ENCODE data around the gene RNLS.
"Not testable (repeated sequence)": the region's sequence is repeated elsewhere in the genome, so short reads cannot be mapped to it uniquely, and the experiment has no call there.

RNLS gene

GRCh38 chr10:88343761-88344484 lies 239.2 kb downstream of the RNLS start:
- DNase-seq (ENCODE audit: low spot score), result no peak

GRCh38 chr10:88342733-88343310 lies 240.3 kb downstream of the RNLS start:
- no peak for DNase-seq (ENCODE audit: low spot score)

- DNase-seq (ENCODE audit: low spot score), result no peak
Measured at GRCh38 chr10:88337134-88337533, 246.0 kb downstream of the RNLS start.

GRCh38 chr10:88336334-88336733 lies 246.8 kb downstream of the RNLS start:
- DNase-seq (ENCODE audit: low spot score), result no peak

GRCh38 chr10:88333248-88333630 lies 249.9 kb downstream of the RNLS start:
- DNase-seq (ENCODE audit: low spot score), result no peak

GRCh38 chr10:88332503-88333247 lies 250.4 kb downstream of the RNLS start:
- DNase-seq (ENCODE audit: low spot score), result no peak

GRCh38 chr10:88330174-88330573 lies 252.9 kb downstream of the RNLS start:
- DNase-seq (ENCODE audit: low spot score), result no peak

- no peak for DNase-seq (ENCODE audit: low spot score)
Measured at GRCh38 chr10:88322324-88323063, 260.6 kb downstream of the RNLS start.

GRCh38 chr10:88319960-88320517 lies 263.1 kb downstream of the RNLS start:
- no peak for DNase-seq (ENCODE audit: low spot score)

GRCh38 chr10:88318803-88319202 lies 264.3 kb downstream of the RNLS start:
- DNase-seq (ENCODE audit: low spot score), result no peak

- DNase-seq (ENCODE audit: low spot score), result no peak
Measured at GRCh38 chr10:88317099-88317498, 266.0 kb downstream of the RNLS start.

- no peak for DNase-seq (ENCODE audit: low spot score)
Measured at GRCh38 chr10:88316292-88316861, 266.7 kb downstream of the RNLS start.

- DNase-seq (ENCODE audit: low spot score), result no peak
Measured at GRCh38 chr10:88315755-88316154, 267.4 kb downstream of the RNLS start.

GRCh38 chr10:88314362-88314761 lies 268.8 kb downstream of the RNLS start:
- DNase-seq (ENCODE audit: low spot score), result no peak

- DNase-seq (ENCODE audit: low spot score), result no peak
Measured at GRCh38 chr10:88313878-88314277, 269.2 kb downstream of the RNLS start.

GRCh38 chr10:88312855-88313254 lies 270.3 kb downstream of the RNLS start:
- no peak for DNase-seq (ENCODE audit: low spot score)

GRCh38 chr10:88311264-88311663 lies 271.9 kb downstream of the RNLS start:
- no peak for DNase-seq (ENCODE audit: low spot score)

GRCh38 chr10:88309365-88309764 lies 273.8 kb downstream of the RNLS start:
- no peak for DNase-seq (ENCODE audit: low spot score)

- not testable (repeated sequence) for DNase-seq (ENCODE audit: low spot score)
Measured at GRCh38 chr10:88308361-88308760, 274.8 kb downstream of the RNLS start.

GRCh38 chr10:88299787-88300186 lies 283.3 kb downstream of the RNLS start:
- DNase-seq (ENCODE audit: low spot score), result no peak

GRCh38 chr10:88297103-88297502 lies 286.0 kb downstream of the RNLS start:
- DNase-seq (ENCODE audit: low spot score), result no peak

Data from CD4-positive, alpha-beta T cell treated with Interleukin-2 at 100 ng/mL for 4 hours (primary cell).